ENCODE measurements around the gene GABRR2. TPM values are rescaled to one million over a fixed set of nuclear protein-coding genes. Genes with fewer than 3 reads are reported as not detected.

GABRR2 gene
- total RNA-seq, 1 experiment from 2014 or later: 0.36 TPM

DNA sequence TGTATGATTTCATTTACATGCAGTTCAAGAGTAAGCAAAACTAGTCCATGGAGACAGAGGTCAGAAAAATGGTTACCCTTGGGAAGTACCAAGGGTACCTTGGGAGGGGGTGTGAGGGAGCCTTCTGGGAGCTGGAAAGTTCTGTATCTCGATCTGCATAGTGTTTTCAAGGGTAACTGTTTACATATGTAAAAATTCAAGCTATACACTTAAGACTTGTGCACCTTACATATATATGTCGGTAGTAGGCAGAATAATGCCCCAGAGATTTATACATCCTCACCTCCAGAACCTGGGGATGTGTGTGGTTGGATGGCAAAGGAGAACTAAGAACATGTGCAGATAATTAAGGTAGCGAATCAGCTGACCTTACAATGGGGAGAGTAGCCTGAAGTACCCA, 31.0 kb downstream of the GABRR2 start:
- H3K9ac ChIP-seq (ENCODE audit: low read length): no peak overlapping the region
- no TSS peak for BruUV-seq (replicated peaks)
- H3F3A ChIP-seq (ENCODE audit: low read length, unreplicated experiment): no peaks in the 10 kb centered on the region
- intact Hi-C loops (cut with micrococcal nuclease): no loop called here
- H3K9me3 ChIP-seq (ENCODE audit: low read length): no peaks in the 10 kb centered on the region
- no peak for DNase-seq
- no peaks in the 10 kb centered on the region for H4K20me1 ChIP-seq (ENCODE audit: low read length)
- ChIA-PET CTCF (no interaction called here), POLR2A (ENCODE audit: unreplicated experiment) (no interaction called here)
- H3K9me2 ChIP-seq (replicated peaks; ENCODE audit: low read length): no peaks in the 10 kb centered on the region
- H3K79me2 ChIP-seq (ENCODE audit: low read length): no peaks in the 10 kb centered on the region
- H3K27me3 ChIP-seq (ENCODE audit: low read length): no peaks in the 10 kb centered on the region
- H3K27ac ChIP-seq (ENCODE audit: low read length): no peak overlapping the region
- ATAC-seq: no peak
- no peak overlapping the region for H3K4me2 ChIP-seq (ENCODE audit: low read length)
- no peak overlapping the region for H2AFZ ChIP-seq (ENCODE audit: low read length)
- H3K36me3 ChIP-seq (ENCODE audit: low read depth, low read length): no peaks in the 10 kb centered on the region
- H3K4me1 ChIP-seq (ENCODE audit: insufficient read depth, low read length): no peaks in the 10 kb centered on the region
- no peak overlapping the region for H3K4me3 ChIP-seq (ENCODE audit: low read length)
- TF ChIP-seq EZH2 (IDR thresholded peaks at IDR 0.05; ENCODE audit: low read length, unreplicated experiment) (no peak), CTCF (conservative IDR thresholded peaks at IDR 0.05; ENCODE audit: low read depth, low read length) (no peak), EZH2phosphoT487 (IDR thresholded peaks at IDR 0.05; ENCODE audit: borderline replicate concordance, low read length) (no peak)

GRCh38 chr6:89282749-89283148, 32.4 kb downstream of the GABRR2 start:
- Histone ChIP-seq H3K36me3 (ENCODE audit: low read depth, low read length) (no peaks in the 10 kb centered on the region), H3K9ac (ENCODE audit: low read length) (no peak overlapping the region)

More at GRCh38 chr6:89282749-89283148, 32.4 kb downstream of the GABRR2 start:
- H3K9me3 ChIP-seq (ENCODE audit: low read length): no peaks in the 10 kb centered on the region
- BruUV-seq (replicated peaks): no TSS peak
- no peaks in the 10 kb centered on the region for H3F3A ChIP-seq (ENCODE audit: low read length, unreplicated experiment)
- no peaks in the 10 kb centered on the region for H3K27me3 ChIP-seq (ENCODE audit: low read length)
- POLR2A ChIA-PET (ENCODE audit: unreplicated experiment): no interaction called here
- DNase-seq: no peak
- H3K4me2 ChIP-seq (ENCODE audit: low read length): no peak overlapping the region
- no peaks in the 10 kb centered on the region for H3K4me1 ChIP-seq (ENCODE audit: insufficient read depth, low read length)
- CTCF ChIA-PET: no interaction called here
- no peak for ATAC-seq
- H2AFZ ChIP-seq (ENCODE audit: low read length): no peak overlapping the region
- no peak overlapping the region for H3K27ac ChIP-seq (ENCODE audit: low read length)
- H3K4me3 ChIP-seq (ENCODE audit: low read length): no peak overlapping the region
- intact Hi-C loops (cut with micrococcal nuclease): no loop called here
- H4K20me1 ChIP-seq (ENCODE audit: low read length): no peaks in the 10 kb centered on the region
- H3K9me2 ChIP-seq (replicated peaks; ENCODE audit: low read length): no peaks in the 10 kb centered on the region
- TF ChIP-seq CTCF (conservative IDR thresholded peaks at IDR 0.05; ENCODE audit: low read depth, low read length): no peak
- TF ChIP-seq EZH2 (IDR thresholded peaks at IDR 0.05; ENCODE audit: low read length, unreplicated experiment): no peak
- no peak for TF ChIP-seq EZH2phosphoT487 (IDR thresholded peaks at IDR 0.05; ENCODE audit: borderline replicate concordance, low read length)
- no peaks in the 10 kb centered on the region for H3K79me2 ChIP-seq (ENCODE audit: low read length)
